Medulla oblongata (tissue), 1 donor: ENCODE results near the gene CRYAA.
"Not testable (repeated sequence)": the region's sequence is repeated elsewhere in the genome, so short reads cannot be mapped to it uniquely, and the experiment has no call there.

Experiments
- DNase-seq: peaks from one replicate; pipeline ENCODE4 v3.0.0-alpha.2; 2015; ENCODE audit errors: extremely low spot score

The CRYAA gene, protein sequence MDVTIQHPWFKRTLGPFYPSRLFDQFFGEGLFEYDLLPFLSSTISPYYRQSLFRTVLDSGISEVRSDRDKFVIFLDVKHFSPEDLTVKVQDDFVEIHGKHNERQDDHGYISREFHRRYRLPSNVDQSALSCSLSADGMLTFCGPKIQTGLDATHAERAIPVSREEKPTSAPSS

DNA sequence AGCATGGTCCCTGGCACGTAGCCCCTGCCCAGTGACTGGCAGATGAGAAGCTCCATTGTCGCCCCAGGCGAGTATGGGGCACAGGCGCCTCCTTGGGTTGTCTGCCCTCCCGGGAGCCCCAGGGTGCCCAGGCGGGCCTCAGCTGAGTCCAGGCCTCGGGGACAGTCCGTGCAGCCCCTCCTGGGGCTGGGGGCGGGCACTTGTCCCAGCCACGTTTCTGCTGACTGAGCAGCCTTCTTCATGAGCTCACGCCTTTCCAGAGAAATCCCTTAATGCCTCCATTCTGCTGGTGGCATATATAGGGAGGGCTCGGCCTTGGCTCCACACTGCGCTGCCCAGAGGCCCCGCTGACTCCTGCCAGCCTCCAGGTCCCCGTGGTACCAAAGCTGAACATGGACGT lies at the start of gene CRYAA:
CRYAA (plus strand) TSS at position 301 of the 400 bp plus-strand sequence; CDS start at position 393, 92 bp downstream.
- not testable (repeated sequence) for DNase-seq

DNA sequence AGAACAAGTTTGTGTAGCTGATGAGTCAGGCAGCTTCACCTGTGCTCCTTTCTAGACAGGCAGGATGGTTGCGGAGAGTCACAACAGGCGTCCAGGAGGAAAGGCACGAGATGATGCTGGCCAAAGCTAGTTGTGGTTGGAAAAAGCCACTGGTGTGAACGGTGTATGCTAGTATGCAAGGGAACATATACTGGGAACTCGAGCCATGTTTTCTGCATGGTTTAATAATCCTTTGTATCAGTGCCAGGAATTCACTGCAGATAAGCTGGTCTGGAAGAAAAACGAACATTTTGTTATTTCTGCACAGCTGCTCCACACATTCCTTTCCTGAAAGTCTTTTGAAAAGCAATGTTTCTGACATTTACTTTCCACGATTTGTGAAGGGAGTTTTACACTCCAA lies 38.7 kb upstream of the CRYAA start:
- DNase-seq, result not testable (repeated sequence)

DNA sequence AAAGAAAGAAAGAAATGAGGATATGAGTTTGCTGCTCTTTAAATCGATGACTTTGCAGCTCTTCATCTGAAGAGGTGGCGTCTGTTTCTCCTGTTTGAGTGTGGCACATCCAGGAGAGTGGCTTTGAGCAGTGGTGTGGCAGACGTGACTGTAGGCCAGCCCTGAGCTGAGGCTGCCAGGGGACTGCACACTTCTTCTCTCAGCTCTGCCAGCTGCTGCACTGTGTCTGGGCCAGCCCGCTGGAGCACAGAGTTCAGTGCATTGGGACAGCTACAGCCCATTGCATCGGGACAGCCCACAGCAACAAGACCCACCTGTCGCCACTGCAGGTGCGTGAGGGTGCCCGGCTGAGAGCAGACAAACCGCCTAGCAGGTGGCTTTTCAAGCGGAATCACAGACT lies 34.3 kb upstream of the CRYAA start:
- not testable (repeated sequence) for DNase-seq

DNA sequence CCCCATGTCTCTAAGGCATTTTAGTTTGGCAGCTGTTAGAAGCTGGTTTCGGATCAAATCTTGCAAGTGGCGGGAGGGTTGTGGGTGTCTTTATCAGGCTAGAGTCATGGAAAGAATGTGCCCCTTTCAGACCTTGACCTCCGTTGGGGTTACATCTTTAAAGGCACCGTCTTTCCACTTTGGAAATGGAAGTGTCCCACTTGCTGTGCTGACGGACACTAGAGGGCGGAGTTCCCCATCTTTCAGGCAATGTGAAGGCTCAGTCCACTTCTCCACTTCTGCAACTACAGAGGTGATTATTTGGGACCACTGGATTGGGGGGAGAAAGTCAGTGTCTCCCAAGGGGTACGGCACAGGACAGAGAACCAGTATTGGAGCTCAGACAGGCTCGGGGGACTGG lies 29.9 kb upstream of the CRYAA start:
- DNase-seq, result not testable (repeated sequence)

DNA sequence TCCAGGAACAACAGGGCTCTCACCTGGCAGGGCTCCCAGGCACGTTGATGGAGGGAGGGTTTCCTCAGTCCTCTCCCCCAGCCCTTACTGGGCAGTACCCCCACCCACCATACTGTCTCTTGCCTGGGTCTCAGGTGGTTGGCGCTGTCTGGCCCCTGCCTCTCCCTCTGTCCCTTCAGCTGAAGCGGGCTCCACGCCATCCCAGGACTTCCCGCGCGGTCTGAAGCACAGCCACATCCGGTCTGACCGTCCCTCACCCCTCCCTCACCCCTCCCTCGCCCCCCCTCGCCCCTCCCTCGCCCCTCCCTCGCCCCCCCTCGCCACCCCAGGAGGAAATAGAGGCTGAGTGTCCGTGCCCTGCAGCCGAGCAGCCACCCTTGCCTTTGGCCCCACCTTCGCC lies 27.4 kb upstream of the CRYAA start:
- DNase-seq, result not testable (repeated sequence)

DNA sequence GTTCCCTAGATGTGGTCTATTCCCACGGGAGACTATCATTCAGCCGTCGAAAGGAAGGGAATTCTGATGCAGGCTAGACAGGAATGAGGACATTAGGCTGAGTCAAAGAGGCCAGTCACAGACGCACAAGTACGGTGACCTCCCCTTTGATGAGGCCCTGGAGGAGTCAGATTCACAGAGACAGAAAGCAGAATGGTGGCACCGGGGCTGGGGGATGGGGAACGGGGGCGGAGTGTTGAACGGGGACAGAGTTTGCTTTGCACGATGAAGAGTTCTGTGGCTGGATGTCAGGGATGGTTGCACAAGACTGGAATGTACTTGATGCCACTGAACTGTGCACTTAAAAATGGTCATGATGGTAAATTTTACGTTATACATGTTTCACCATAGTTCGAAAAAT lies 22.2 kb upstream of the CRYAA start:
- DNase-seq, result not testable (repeated sequence)

DNA sequence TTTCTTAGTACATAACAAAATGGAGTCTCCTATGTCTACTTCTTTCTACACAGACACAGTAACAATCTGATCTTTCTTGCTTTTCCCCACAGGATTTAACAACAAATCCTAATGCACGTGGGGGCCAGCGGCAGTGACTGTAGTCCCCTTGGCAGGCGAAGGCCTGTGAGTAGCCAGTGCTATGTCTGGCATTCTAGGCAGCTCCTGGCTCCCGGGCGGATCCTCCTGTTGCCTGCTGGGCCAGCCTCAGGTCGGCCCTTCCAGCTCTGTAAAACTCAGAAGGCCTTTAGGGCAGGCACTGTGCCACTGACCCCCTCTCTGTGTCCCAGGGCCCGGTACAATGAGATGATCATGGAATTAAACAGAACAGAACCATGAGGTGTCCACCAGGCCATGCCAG lies 20.8 kb upstream of the CRYAA start:
- DNase-seq, result not testable (repeated sequence)

DNA sequence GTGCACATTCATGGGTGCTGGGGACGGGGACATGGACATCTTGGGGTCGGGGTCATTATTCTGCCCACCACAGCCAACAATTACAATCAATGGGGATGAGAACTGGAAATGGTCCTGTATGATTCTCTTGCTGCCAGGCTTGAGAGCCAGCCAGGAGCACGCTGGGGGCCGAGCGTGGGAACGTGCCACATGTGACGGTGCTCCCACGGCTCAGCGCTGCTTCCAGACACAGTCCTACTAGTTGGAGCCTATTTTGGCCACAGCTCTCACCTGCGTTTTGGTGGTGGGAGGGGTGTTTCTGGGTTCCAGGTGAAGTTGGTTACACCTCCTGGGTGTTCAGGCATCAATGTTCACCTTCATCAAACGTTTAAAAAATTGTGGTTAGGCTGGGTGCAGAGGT lies 19.5 kb upstream of the CRYAA start:
- not testable (repeated sequence) for DNase-seq

DNA sequence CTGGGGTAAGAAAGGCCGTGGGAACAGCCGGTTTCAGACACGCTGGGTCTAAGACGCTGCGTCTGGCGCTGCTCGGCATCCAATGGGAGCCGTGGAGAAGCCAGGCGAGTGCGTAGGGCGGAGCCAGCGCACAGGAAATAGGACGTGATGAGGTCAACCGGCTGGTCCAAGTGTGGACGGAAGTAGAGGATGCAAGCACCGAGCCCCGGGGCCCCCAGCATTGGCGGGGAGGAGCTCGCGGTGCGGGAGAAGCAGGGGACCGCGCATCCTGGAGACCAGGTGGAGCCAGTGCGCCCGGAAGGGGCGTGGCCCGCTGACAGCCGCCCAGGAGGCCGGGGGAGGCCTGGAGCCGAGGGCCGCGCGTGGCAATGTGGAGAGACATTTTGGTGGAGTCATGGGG lies 15.2 kb upstream of the CRYAA start:
- DNase-seq, result not testable (repeated sequence)

DNA sequence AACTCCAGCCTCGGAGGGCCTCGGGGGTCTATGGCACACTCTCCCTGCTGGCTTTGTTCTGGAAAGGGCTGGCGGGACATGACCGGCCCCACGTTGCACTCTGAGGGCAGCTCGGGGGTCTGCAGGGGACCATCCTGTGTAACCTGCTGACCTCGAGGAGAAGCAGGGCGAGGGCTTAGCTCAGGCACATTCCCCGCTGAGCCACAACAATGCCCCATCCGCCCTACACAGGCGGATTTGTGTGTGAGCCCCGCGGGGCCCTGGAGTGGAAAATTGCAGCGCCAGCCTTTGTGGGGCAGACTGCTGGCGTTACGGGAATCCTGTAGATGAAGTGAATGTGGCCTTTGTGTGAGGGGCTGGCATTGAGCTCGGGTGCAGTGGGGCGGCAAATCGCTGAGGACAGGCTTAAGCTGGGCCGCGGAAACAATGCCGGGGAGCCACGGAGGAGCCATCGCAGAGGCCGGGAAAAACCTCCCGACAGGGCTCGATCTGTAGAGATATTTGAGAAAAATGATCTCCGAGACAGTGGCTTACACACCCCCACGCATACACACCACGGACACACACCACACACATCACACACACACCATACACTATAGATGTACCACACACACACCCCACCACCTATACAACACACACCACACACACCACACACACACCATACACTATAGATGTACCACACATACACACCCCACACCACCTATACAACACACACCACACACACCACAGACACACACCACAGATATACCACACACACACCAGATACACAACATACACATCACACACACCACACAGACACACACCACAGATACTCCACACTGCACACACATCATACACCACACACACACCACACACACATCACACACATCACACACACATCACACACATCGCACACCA lies 9.3 kb upstream of the CRYAA start:
- not testable (repeated sequence) for DNase-seq

DNA sequence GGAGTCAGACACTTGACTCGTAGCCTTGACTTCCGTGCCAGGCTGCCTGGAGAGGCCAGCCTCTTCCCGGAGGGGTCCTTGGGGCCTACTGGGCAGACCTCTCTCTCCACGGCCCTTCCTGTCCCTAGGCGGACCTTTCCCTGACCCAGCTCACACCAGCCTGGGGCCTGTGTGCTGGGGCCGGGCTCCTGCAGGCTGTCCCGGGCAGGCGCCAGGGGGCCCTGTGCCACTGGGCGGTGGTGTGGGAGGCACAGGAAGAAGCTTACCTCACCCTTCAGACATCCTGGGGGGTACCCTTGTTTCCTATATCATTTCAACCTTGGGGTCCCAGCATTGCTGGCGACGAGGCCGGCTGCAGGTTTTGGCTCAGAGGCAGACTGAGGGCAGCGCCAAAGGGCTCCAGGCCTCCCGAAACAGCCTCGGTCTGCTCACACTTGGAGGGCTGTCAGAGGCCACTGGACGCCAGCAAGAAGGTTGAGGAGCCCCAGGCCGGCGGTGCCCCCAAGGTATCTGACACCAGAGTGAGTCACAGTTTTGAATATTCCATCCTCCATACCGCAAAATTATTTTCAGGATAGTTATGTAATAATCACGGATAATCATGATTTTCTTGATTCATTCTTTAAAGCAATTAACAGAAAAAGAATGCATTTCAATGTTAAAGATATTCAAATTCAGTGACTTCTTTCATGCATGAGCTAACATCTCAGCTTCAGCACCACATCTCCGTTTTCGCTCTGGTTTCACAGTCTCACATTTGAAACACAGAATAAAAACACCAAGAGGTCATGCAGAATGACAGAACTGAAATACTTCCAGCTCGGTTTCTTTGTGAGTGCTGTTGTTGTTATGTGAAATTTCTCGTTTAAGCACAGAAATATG lies 6.7 kb upstream of the CRYAA start:
- not testable (repeated sequence) for DNase-seq

DNA sequence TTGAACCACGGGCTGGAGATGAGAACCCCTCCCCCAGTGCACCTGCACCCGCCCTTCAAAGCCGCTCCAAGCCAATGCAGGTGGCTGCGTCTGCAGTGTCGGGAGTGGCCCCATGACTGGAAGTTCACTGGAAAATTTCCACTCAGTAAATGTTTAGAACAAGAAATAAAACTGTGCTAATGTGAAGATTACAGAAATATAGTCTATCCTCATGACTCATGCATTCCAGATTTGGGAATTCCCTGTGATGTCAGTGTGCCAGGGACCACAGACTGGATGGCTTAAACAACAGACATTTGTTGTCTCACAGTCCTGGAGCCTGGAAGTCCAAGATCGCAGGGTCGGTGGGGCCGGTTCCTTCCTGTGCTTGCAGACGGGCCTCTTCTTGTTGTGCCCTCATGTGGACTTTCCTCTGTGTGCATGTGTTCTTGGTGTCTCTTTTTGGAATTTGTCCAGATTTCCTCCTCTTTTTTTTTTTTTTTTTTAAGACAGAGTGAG lies 6.1 kb upstream of the CRYAA start:
- not testable (repeated sequence) for DNase-seq

DNA sequence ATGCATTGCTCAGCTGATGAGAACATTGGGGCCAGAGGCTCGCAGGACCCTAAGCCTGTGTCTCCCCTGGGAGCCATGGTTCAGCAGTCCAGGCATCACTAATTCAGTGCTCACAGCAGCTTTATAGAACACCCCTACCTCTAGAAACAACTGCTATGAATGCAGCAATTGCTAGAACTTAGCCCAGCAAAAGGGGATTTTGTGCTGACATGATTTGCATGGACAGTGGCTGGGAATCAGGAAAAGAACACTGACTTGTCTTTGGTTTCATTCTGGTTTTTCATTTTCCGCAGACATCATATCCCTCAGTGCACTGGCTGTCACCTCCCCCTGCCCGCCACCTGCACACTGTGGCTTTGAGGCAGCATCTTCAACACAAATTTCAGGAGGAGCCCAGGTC lies 4.0 kb upstream of the CRYAA start:
- not testable (repeated sequence) for DNase-seq

DNA sequence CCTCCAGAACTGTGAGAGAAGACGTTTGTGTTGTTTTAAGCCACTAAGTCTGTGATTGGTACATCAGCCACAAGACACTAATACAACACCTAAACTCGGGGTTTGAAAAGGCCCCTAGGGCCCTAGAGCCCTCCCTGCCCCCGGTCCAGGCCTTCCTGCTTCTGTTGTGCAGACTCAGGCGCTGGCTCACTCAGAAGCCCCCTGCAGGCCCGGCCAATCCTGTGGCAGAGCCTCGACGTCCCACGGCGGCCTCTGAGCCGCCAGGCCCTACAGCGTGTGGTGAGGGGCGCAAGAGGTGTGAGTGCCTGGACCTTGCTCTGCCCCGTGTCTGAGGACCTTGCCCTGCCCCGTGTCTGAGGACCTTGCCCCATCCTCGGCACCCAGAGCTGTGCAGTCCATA lies 3.1 kb upstream of the CRYAA start:
- DNase-seq, result not testable (repeated sequence)

DNA sequence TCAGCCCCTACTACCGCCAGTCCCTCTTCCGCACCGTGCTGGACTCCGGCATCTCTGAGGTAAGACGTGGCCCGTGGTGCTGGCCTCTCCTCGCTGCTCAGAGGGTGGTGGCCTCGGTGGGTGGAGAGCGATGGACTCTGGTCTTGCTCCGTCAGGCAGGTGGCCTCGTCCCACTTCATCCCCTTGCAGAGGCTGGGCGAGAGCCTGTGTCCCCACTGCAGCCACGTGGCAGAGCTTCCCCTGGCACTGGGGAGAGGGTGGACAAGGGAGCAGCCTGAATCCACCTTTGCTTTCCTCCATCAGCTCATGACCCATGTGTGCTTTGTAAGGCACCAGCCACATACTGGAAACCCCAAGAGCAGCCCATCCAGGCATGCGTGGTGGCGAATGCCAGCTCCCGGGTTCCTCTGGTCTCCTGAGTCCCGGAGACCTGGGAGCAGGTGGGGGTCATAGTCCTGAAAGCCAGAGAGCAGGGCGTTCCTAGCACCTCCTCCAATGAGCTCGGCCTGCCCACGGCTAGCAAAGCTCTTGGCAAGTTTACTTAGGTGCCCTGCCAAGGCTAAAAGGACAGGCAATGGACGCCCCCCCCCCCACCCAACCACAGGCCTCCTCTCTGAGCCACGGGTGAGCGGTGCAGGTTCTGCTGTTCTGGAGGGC lies 550 bp downstream of the CRYAA start:
- DNase-seq, result not testable (repeated sequence)

DNA sequence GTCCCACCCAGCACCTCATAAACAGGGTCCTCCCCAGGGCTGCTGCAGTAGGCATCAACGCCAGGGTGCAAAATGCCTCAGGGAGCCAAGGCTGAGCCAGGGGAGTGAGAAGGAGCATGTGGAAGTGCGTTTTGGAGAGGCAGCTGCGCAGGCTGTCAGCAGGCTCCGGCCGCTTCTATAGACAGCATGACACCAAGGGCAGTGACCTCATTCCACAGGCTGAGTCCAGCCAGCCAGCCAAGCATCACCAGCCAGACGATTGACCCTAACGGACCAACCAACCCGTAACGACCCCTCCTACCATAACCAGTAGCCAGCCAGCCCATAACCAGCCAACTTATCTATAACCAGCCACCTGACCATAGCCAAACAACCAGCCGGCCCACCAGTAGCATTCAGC lies 1.1 kb downstream of the CRYAA start:
- DNase-seq, result not testable (repeated sequence)

DNA sequence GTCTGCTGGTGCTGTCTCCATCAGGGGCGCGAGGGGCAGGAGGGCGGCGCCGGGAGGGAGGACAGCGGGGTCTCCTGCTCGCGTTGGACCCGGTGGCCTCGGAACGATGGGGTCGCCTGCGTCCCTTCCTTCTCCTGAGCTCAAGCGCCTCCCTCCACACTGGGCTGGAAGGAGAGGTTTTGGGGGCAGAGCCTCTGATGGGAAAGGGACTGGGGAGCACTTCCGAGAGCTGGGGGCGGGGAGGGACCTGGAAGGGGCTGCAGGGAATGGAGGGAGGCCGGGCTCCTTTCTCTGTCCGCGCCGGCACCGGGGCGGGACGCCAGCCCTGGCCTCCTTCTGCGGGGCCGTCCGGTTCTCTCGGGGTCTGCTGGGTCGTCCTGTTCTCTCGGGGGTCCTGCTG lies 4.0 kb downstream of the CRYAA start:
- DNase-seq, result not testable (repeated sequence)

DNA sequence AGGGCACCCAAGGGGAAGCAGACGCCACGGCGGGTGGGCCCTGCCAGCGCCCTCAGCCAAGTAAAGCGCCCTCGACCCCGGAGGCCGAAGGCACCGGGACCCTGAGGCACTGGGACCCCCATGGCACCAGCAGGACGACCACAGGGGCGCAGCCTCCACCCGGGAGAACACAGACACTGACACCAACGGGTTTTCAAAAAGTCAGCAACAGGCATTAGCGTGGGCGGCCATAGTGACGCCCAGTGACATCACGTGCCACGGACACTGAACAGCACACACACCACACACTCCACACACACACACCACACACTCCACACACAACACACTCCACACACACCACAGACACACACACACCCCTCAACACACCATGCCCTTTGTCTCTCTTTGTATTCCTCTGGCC lies 4.6 kb downstream of the CRYAA start:
- DNase-seq, result not testable (repeated sequence)

DNA sequence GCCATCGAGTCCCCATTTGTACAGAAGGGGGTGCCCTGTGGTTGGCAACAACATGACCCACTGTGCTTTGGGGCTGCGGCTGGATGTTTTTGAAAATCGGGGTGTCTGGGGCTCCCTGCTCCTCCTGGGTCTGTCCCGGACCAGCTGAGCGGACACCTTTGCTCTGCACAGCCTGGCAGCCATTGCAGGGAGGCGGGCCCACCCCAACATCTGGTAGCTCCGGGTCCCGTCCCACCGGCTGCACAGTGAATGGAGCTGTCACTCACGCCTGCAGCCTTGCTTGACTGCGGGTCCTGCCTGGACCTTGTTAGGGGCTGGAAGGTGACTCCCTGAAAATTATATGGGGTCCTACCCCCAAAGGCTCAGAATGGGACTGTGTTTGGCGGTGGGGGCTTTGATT lies 5.1 kb downstream of the CRYAA start:
- DNase-seq, result not testable (repeated sequence)

DNA sequence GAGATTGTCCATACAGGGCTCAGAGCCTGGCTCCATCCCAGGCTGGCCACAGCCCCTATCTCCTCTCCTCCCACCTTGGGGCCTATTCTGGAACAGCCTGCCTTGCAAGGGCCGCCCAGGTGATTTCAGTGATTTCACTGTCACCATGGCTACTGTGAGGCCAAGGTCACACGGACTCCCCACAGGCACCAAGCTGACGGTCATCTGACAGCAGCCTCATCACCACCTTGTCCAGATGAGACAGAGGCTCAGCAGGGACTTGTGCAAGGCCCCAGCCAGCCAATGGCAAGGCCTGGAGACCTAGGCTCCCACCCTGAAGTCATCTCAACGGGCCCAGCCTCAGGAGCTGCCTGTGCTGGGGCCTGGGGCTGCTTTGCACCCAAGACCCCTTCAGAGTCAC lies 6.2 kb downstream of the CRYAA start:
- DNase-seq, result not testable (repeated sequence)

DNA sequence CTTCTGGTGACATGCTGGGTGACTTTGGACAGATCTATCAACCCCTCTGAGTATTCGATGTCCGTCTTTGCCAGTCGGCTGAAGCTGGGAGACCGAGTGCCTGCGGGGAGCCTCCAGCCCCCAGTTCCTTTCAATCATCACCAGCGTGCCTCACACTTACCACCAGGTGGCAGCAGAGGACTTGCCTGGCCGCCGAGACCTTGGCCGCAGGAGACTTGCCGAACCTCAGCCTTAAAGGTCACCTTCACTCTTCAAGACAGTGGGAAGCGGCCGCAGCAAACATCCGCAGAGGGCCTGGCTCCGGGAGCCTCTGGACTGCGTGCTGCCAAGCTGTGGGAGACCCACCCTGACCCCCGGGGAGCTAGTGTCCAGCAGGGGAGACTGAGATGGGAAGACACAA lies 7.8 kb downstream of the CRYAA start:
- not testable (repeated sequence) for DNase-seq
